Keratinocyte (primary cell): ENCODE measurements around the gene TAS1R2.

Source experiments
- CTCF ChIP-seq, 3 experiments: IDR thresholded peaks in 1 of 3; conservative IDR thresholded peaks in 1 of 3; optimal IDR thresholded peaks in 1 of 3; 2 replicates in 2 of 3; 3 replicates in 1 of 3; pipeline versions ENCODE3 to v1.5.1; 2011; ENCODE audit warnings: low read length in 3 of 3, mild to moderate bottlenecking in 3 of 3, moderate library complexity in 2 of 3, control low read depth in 1 of 3, inconsistent platforms in 1 of 3; ENCODE audit not compliant: insufficient read depth in 2 of 3; ENCODE audit errors: extremely low read depth in 1 of 3
- EZH2 ChIP-seq: IDR thresholded peaks from one replicate; pipeline ENCODE4 v1.6.1; 2012; ENCODE audit warnings: inconsistent platforms, mild to moderate bottlenecking, low read length, moderate library complexity

- TF ChIP-seq CTCF (optimal IDR thresholded peaks at IDR 0.05 in 1 of 3, IDR thresholded peaks at IDR 0.05 in 1 of 3, conservative IDR thresholded peaks at IDR 0.05 in 1 of 3; ENCODE audit: extremely low read depth in 1 of 3, insufficient read depth in 2 of 3, low read length in 3 of 3) (no peak), EZH2 (no peak)
Observed at GRCh38 chr1:18855573-18855972, 3.9 kb downstream of the TAS1R2 start.
